Activated CD4-positive, CD25-positive, alpha-beta regulatory T cell treated with anti-CD3 and anti-CD28 coated beads, Interleukin-2, amount 50 U/mL, for 24 hours (primary cell): ENCODE results near the gene NCAN.
"Not testable (repeated sequence)": the region's sequence is repeated elsewhere in the genome, so short reads cannot be mapped to it uniquely, and the experiment has no call there.

Experiments
- ATAC-seq, 2 donors: fragments of 150-1000 bp; cut with Tn5 transposase; one replicate each; pipeline ENCODE4 v1.10.0; 2021; ENCODE audit warnings: mild to moderate bottlenecking in 1 of 2, moderate library complexity in 1 of 2

NCAN gene

GRCh38 chr19:19226204-19226603 is 14.4 kb downstream of the NCAN start:
- no peak for ATAC-seq

- no peak for ATAC-seq
Observed at GRCh38 chr19:19226663-19227062, 14.9 kb downstream of the NCAN start.

- no peak for ATAC-seq
Observed at GRCh38 chr19:19227217-19227616, 15.5 kb downstream of the NCAN start.

GRCh38 chr19:19229701-19230100 is 17.9 kb downstream of the NCAN start:
- no peak for ATAC-seq

DNA sequence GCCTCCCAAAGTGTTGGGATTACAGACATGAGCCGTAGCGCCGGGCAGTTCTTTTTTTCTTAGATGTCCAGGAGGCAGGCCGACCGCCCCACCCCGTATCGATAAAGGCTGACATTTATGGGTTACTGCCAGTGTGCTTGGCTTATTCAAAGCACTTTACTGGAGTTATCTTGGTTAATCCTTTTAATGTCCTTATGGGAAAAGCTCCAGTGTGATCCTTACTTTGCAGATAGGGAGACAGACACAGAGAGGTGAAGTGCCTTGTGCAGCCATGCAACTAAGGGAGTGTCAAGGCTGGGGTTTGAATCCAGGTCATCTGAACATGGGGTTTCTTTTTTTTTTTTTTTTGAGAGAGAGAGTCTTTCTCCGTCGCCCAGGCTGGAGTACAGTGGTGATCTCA is 19.2 kb downstream of the NCAN start:
- ATAC-seq: no peak

GRCh38 chr19:19232261-19232721 is 20.5 kb downstream of the NCAN start:
- ATAC-seq: no peak

DNA sequence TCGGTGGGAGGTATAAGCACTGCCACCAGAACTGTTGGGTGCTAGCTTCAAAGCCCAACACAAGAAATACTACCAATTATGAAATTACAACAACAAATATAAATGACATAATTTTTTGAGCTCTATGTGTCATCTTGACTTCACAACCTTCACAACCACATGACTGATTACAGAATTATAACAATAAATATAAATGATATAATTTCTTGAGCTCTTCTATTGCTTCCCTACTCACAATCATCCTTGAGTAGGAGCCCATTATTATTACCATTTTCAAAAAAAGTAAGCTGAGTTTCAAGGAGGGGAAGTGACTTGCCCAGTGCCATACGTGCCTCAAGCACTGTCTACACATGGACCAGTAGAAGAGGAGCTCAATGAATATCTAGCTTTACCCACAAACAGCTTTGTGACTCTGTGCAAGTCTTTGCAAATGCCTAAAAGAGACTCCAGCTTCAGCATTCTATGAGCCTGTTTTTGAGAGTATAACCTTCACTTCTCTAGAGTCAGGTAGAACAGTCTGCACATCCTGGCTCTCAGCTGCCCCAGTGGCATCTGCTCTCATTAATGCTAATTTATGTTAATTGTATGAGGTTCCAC is 22.6 kb downstream of the NCAN start:
- ATAC-seq: no peak

- ATAC-seq: no peak
Observed at GRCh38 chr19:19236173-19236572, 24.4 kb downstream of the NCAN start.

- ATAC-seq: no peak
Observed at GRCh38 chr19:19238126-19238894, 26.6 kb downstream of the NCAN start.

DNA sequence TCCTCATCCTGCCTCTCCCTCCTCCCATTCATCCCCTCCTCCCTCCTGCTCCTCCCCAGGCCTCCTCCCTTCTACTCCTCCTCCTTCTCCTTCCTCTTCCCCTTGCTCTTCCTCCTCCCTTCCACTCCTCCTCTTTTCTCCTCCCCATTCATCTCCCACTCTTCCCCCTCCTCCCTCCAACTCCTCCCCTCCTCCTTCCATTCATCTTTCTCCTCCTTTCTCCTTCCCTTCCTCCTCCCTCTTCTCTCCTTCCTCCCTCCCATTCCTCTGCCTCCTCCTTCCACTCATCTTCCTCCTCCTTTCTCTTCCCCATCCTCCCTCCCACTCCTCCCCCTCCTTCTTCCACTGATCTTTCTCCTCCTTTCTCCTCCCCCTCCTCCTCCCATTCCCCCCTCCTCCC is 27.9 kb downstream of the NCAN start:
- no peak for ATAC-seq

- no peak for ATAC-seq
Observed at GRCh38 chr19:19240476-19240875, 28.7 kb downstream of the NCAN start.

DNA sequence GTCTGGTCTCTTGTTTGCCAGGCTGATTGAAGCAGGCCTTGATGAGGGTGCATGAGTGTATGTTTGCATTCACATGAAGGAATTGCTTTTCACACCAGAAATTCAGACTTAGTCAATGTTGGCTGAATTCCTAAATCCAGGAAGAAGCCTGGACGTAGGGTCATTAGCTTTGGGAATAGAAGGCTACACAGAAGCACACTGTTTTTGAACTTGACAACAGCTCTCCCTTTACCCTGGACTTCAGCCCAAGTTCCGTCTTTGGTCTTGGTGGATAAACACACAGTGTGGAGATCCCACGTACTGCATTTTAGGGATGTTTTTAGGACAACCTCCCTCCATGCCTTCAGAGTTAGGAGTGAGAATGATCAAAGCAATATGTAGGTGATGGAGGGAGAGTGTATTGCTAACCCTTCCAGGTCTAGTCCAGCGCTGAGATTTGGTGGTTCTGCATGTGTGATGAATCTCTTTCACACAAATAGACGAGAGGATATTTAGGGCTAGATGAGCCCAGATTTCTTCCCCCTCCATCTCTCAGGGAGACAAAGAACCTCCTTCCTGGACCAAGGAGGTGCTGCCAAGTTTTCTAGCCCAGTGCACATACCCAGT is 38.5 kb downstream of the NCAN start:
- no peak for ATAC-seq

GRCh38 chr19:19253409-19253808 is 41.7 kb downstream of the NCAN start:
- ATAC-seq: not testable (repeated sequence)

DNA sequence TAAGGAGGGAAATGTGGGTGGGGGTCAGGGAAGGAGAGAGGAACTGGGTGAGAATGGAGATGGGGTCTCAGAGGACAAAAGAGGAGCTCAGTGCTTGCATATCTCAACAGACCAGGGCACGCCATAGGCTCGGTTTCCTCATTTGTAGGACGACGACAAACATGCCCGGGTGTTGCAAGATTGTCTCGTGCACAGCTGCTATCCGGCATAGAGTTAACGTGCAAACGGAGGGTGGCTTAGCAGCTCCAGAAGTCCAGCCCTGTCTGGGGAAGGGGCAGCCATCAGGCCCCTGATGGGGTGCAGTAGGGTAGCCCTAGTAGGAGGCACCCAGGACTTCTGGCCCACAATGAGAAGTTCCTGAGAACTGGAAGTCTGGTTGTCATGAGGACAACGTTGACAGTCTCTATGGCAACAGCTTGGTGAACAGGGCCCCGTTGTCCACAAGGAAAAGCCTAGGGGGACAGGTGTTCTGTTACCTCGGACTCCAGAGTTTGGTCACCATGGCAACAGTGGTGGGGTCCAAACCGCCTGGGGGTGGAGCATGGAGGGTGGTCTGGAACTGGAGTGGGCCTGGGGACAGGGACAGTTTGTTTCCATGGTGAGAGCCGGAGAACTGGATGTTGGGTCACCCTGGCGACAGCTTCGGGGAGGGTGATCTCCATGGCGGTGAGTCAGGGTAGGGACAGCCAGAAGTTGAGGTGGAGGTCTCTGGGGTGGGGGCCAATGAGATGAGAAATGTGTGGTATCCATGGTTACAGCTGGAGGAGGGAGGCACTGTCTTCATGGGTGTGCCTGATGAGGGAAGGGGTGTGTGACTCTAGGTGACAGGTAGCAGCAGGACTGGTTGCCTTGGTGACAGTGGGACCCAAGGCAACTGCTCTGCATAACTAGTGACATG is 44.6 kb downstream of the NCAN start:
- ATAC-seq: no peak

- no peak for ATAC-seq
Observed at GRCh38 chr19:19257137-19257536, 45.4 kb downstream of the NCAN start.

GRCh38 chr19:19257836-19258588 is 46.3 kb downstream of the NCAN start:
- ATAC-seq: no peak

DNA sequence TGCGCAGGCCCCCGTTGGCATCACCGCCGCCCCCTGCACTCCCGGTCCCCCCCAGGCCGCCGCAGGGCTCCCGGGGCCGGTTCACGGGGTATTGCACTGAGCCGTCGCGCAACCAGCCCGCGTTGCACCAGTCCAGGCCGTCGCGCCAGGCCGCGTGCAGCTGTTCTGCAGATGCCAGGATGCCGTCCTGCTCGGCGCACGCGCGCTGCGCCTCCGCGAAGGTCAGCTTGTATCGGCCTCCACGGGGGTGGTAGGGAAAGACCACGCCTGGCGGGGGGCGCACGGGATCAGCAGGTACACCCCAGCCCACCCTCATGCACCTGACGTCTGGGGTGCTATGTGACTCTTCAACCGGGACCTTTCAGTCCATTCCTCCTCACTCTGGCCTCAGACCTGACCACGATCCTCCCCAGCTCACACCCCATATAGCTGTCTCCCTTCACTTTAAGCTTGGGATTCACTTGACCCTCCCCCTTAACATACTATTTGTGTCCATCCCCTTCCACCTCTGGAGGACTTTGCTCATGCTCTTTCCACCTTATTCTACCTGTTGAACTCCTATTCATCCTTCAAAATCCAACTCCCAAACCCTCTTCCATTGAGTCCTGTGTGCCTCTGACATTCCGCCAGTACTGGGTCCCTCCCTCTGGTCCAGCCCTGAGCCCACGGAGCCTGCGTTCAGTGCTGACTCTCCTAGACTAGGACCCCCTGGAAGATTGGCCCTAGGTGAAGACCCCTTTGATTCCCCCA is 47.0 kb downstream of the NCAN start:
- ATAC-seq: no peak

DNA sequence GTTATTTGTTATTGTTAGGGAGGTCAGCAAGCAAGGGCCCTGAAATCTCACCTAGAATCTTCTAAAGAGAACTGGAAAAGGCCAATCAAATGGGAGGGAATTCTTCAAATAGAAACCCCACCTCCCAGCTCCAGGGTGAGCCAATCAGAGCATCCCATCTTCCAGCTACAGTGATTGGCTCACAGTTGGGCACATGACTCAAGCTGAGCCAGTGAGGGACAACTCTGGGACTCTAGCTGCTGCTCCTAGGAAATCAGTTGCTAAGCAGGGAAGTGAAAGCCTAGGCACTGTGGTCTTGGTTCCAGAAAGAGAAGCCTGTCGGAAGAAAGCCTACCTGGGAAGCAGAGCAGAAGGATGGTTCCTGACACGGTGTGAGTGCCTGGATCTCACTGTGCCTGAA is 48.0 kb downstream of the NCAN start:
- peak; percentile 36 for ATAC-seq

DNA sequence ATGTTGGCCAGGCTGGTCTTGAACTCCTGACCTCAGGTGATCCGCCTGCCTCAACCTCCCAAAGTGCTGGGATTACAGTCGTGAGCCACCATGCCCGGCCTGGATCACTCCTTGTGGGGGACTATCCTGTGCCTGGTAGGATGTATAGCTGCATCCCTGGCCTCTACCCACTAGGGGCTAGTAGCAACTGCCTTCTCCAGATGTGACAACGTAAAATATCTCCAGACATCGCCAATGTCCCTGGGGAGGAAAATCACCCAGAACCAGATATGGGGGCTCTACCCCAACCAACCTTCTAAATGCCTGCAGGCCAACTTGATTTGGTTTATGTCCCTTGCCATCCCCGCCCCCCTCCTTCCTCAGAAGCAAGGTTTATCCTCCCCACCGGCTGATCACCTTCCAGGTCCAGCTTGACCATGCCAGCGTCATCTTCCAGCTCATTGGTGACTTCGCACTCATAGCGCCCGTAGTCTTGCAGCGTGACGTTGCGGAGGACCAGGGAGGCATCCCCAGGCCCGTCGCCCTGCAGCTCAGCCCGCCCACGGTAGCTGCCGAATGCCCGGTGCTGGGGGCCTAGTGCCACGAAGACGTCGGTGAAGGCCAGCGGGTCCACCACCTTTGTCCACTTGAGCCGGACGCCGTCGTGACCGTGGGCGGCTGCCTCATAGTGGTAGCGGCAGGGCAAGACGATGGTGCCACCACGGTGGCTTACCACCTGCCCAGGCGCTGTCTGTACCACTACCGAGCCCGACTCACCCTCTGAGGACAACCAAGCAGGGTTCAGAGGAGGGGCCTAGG is 48.9 kb downstream of the NCAN start:
- no peak for ATAC-seq

GRCh38 chr19:19261350-19262189 is 49.8 kb downstream of the NCAN start:
- ATAC-seq: peak; percentile 28 to 34
